ENCODE results near the gene CIB4.

DNA sequence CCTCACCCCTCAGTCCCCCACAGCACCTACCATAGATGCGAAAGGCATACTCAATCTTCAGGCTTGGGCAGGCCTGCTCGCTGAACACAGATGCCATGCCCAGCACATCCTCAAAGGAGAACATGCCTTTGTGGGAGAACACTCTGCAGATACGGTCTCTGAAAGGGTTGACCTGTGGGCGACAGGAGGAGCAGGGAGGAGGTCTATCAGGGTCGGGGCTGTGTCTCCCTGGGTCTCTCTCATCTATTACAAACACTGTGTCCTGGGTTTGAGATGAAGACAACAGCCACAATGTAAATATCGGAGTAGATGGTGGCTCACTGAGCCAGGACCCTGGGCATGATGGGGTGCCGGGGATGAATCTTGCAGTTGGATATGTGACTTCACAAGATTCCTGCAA, 46.0 kb downstream of the CIB4 start:
- TF ChIP-seq MAFK (conservative IDR thresholded peaks at IDR 0.05 in 1 of 2, IDR thresholded peaks at IDR 0.05 in 1 of 2; ENCODE audit: low read length in 2 of 2) (no peak), ZNF839 (CRISPR knock-in tag; IDR thresholded peaks at IDR 0.05; ENCODE audit: borderline replicate concordance) (no peak), POLR2A (IDR thresholded peaks at IDR 0.05; ENCODE audit: insufficient read depth in 1 of 2, low read depth in 2 of 2, low read length in 2 of 2) (no peak), GTF2F1 (IDR thresholded peaks at IDR 0.05; ENCODE audit: low read length) (no peak), BHLHE40 (IDR thresholded peaks at IDR 0.05; ENCODE audit: low read length) (no peak), GABPA (IDR thresholded peaks at IDR 0.05; ENCODE audit: low read depth, low read length) (no peak), GABPA (CRISPR knock-in tag; IDR thresholded peaks at IDR 0.05; ENCODE audit: low read depth) (no peak), ZNF75D (CRISPR knock-in tag; IDR thresholded peaks at IDR 0.05; ENCODE audit: borderline replicate concordance) (no peak)
- TF ChIP-seq, protein P1, sequence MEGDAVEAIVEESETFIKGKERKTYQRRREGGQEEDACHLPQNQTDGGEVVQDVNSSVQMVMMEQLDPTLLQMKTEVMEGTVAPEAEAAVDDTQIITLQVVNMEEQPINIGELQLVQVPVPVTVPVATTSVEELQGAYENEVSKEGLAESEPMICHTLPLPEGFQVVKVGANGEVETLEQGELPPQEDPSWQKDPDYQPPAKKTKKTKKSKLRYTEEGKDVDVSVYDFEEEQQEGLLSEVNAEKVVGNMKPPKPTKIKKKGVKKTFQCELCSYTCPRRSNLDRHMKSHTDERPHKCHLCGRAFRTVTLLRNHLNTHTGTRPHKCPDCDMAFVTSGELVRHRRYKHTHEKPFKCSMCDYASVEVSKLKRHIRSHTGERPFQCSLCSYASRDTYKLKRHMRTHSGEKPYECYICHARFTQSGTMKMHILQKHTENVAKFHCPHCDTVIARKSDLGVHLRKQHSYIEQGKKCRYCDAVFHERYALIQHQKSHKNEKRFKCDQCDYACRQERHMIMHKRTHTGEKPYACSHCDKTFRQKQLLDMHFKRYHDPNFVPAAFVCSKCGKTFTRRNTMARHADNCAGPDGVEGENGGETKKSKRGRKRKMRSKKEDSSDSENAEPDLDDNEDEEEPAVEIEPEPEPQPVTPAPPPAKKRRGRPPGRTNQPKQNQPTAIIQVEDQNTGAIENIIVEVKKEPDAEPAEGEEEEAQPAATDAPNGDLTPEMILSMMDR (CRISPR knock-in tag; IDR thresholded peaks at IDR 0.05): no peak

All from HepG2 (cell line).